Calu3 (cell line): ENCODE results near the gene ASAP2. TPM values are rescaled to one million over a fixed set of nuclear protein-coding genes. Genes with fewer than 3 reads are reported as not detected.

Experiments used
- BruUV-seq: library from RNA; stranded (reverse); fragments of 400-500 nt; replicated peaks from 2 replicates; lab custom pipeline; 2021; lab: Mats Ljungman, UMichigan
- CTCF ChIA-PET: fragments of 300-600 bp; sonication (Branson Sonifier 250); formaldehyde crosslinking; loops from one replicate; lab custom pipeline; 2022; ENCODE audit warnings: antibody characterized with exemption; lab: Charles Lee
- DNase-seq: peaks from one replicate; pipeline ENCODE4 v3.0.0; 2022
- H3K27ac Mint-ChIP-seq: one replicate; pipeline ENCODE4 v1.8.0; 2022; ENCODE audit warnings: mixed read lengths; ENCODE audit not compliant: unreplicated experiment
- H3K27me3 Mint-ChIP-seq: one replicate; pipeline ENCODE4 v1.8.0; 2022; ENCODE audit warnings: mixed read lengths; ENCODE audit not compliant: unreplicated experiment
- H3K36me3 Mint-ChIP-seq: one replicate; pipeline ENCODE4 v1.8.0; 2022; ENCODE audit warnings: mild to moderate bottlenecking, moderate library complexity, mixed read lengths; ENCODE audit not compliant: insufficient read depth, unreplicated experiment
- H3K4me1 Mint-ChIP-seq: one replicate; pipeline ENCODE4 v1.8.0; 2022; ENCODE audit warnings: mild to moderate bottlenecking, low read depth, mixed read lengths; ENCODE audit not compliant: unreplicated experiment
- H3K4me3 Mint-ChIP-seq: one replicate; pipeline ENCODE4 v1.8.0; 2022; ENCODE audit warnings: mild to moderate bottlenecking, low read depth, moderate library complexity, mixed read lengths; ENCODE audit not compliant: unreplicated experiment
- H3K9me3 Mint-ChIP-seq: one replicate; pipeline ENCODE4 v1.8.0; 2022; ENCODE audit warnings: low read depth, mixed read lengths; ENCODE audit not compliant: unreplicated experiment
- CTCF ChIP-seq: fragments of 200-600 bp; IDR thresholded peaks from one replicate; pipeline ENCODE4 v1.8.0; 2022; ENCODE audit warnings: antibody characterized with exemption; ENCODE audit not compliant: unreplicated experiment
- intact Hi-C: fragments of 100-400 bp; cut with micrococcal nuclease; formaldehyde crosslinking; loops from one replicate; pipeline ENCODE4 v1.10.0; 2022; ENCODE audit not compliant: unreplicated experiment
- total RNA-seq: library from RNA; stranded (reverse); gene quantifications from 2 replicates; pipeline ENCODE4 v1.2.3, GENCODE V29; 2022

ASAP2 gene
- total RNA-seq, 1 experiment from 2014 or later: 78.6 TPM

GRCh38 chr2:9365498-9366019, 158.9 kb downstream of the ASAP2 start:
- Mint-ChIP-seq H3K27me3 (no peaks in the 10 kb centered on the region), H3K9me3 (no peaks in the 10 kb centered on the region), H3K27ac (peak overlapping the region; percentile 21), H3K4me1 (no peaks in the 10 kb centered on the region), H3K4me3 (no peak overlapping the region), H3K36me3 (peaks cover 87% of the 10 kb centered on the region)
- no TSS peak for BruUV-seq
- CTCF ChIA-PET: no interaction called here
- DNase-seq: no peak
- intact Hi-C loops: no loop called here
- no peak for TF ChIP-seq CTCF

GRCh38 chr2:9366026-9366425, 159.4 kb downstream of the ASAP2 start:
- CTCF ChIA-PET: no interaction called here
- BruUV-seq: no TSS peak
- no peak overlapping the region for H3K27ac Mint-ChIP-seq

GRCh38 chr2:9370746-9371145, 164.1 kb downstream of the ASAP2 start:
- Mint-ChIP-seq H3K36me3 (peaks cover 82% of the 10 kb centered on the region), H3K27me3 (no peaks in the 10 kb centered on the region), H3K27ac (no peak overlapping the region), H3K4me3 (no peak overlapping the region), H3K4me1 (no peaks in the 10 kb centered on the region), H3K9me3 (no peaks in the 10 kb centered on the region)
- TF ChIP-seq CTCF: no peak
- DNase-seq: no peak
- CTCF ChIA-PET: interaction anchor here (1.0 kb wide), 1 partner anchor 228 kb away, joined by 5 read pairs; no protein-coding TSS in a partner anchor
- intact Hi-C loops: no loop called here
- no TSS peak for BruUV-seq

More at GRCh38 chr2:9366026-9366425, 159.4 kb downstream of the ASAP2 start:
- Mint-ChIP-seq H3K9me3 (no peaks in the 10 kb centered on the region), H3K4me1 (no peaks in the 10 kb centered on the region), H3K36me3 (peaks cover 90% of the 10 kb centered on the region), H3K27me3 (no peaks in the 10 kb centered on the region), H3K4me3 (no peak overlapping the region)
- no peak for DNase-seq
- no peak for TF ChIP-seq CTCF
- intact Hi-C loops: no loop called here

GRCh38 chr2:9373047-9373446, 166.4 kb downstream of the ASAP2 start:
- no TSS peak for BruUV-seq
- Mint-ChIP-seq H3K4me1 (no peaks in the 10 kb centered on the region), H3K36me3 (peaks cover 68% of the 10 kb centered on the region), H3K4me3 (no peak overlapping the region), H3K27me3 (no peaks in the 10 kb centered on the region), H3K9me3 (no peaks in the 10 kb centered on the region), H3K27ac (no peak overlapping the region)
- no peak for DNase-seq
- intact Hi-C loops: no loop called here
- no peak for TF ChIP-seq CTCF
- CTCF ChIA-PET: no interaction called here
